Nephron progenitor cell (in vitro differentiated cells): ENCODE data around the gene ADGRB2.

Experiments
- DNase-seq: peaks from one replicate; pipeline ENCODE4 v3.0.0; 2021
- H3K27ac Mint-ChIP-seq: 2 replicates; pipeline ENCODE4 v1.8.0; 2021; ENCODE audit warnings: mild to moderate bottlenecking, moderate library complexity, mixed read lengths
- H3K27me3 Mint-ChIP-seq: 2 replicates; pipeline ENCODE4 v1.8.0; 2021; ENCODE audit warnings: mild to moderate bottlenecking, low read depth, mixed read lengths; ENCODE audit not compliant: poor library complexity
- H3K36me3 Mint-ChIP-seq: 2 replicates; pipeline ENCODE4 v1.8.0; 2021; ENCODE audit warnings: low read depth, mixed read lengths
- H3K4me1 Mint-ChIP-seq: 2 replicates; pipeline ENCODE4 v1.8.0; 2021; ENCODE audit warnings: mixed read lengths
- H3K4me3 Mint-ChIP-seq: 2 replicates; pipeline ENCODE4 v1.8.0; 2021; ENCODE audit warnings: mild to moderate bottlenecking, moderate library complexity, mixed read lengths
- H3K9me3 Mint-ChIP-seq: 2 replicates; pipeline ENCODE4 v1.8.0; 2021; ENCODE audit warnings: mild to moderate bottlenecking, moderate library complexity, mixed read lengths
- CTCF ChIP-seq: fragments of 200-600 bp; sonication (generic); IDR thresholded peaks from 2 replicates; pipeline ENCODE4 v1.5.0; 2021; ENCODE audit warnings: antibody characterized with exemption

ADGRB2 gene

DNA sequence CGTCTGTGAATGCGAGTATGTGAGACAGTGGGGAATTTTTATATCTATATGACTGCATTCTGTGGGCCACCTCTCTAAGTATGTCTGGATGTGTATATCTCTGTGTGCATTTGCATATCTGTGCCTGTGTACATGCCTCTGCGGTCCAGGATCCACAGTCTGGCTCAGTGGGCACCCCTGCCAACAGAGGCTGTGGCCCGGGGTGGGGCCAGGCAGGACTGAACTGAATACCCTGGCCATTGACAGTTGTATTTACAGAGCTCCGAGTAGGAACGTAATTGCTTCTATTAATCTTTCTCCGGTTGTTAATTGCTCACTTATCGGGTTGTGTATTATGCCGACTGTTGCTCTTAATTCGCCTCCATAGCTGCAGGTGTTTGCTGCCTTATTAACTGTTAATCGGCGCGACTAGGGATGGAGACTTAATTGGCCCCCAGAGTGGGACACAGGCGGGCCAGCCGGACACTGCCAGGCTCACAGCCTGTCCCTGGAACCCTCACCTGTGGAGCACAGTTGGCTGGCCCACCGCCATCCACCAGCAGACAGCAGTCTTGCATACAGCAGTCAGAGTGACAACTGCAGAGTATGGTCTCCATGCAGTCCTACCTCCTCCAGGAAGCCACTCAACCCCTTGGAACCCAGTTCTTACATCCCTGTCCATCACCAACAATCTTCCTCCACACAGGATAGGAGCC lies 22.4 kb upstream of the ADGRB2 start:
- no peak for TF ChIP-seq CTCF
- H3K4me3 Mint-ChIP-seq, result no peak overlapping the region
- DNase-seq, result no peak
- H3K4me1 Mint-ChIP-seq, result peaks cover 63% of the 10 kb centered on the region
- H3K27me3 Mint-ChIP-seq, result peaks cover 23% of the 10 kb centered on the region
- H3K36me3 Mint-ChIP-seq, result no peaks in the 10 kb centered on the region
- H3K9me3 Mint-ChIP-seq, result no peaks in the 10 kb centered on the region
- H3K27ac Mint-ChIP-seq, result no peak overlapping the region

- no peaks in the 10 kb centered on the region for H3K9me3 Mint-ChIP-seq
- no peak for TF ChIP-seq CTCF
- H3K27me3 Mint-ChIP-seq, result peaks cover 19% of the 10 kb centered on the region
- no peak for DNase-seq
- no peak overlapping the region for H3K4me3 Mint-ChIP-seq
- H3K36me3 Mint-ChIP-seq, result no peaks in the 10 kb centered on the region
- peaks cover 69% of the 10 kb centered on the region for H3K4me1 Mint-ChIP-seq
- no peak overlapping the region for H3K27ac Mint-ChIP-seq
Measured at GRCh38 chr1:31785947-31786290, 21.8 kb upstream of the ADGRB2 start.

DNA sequence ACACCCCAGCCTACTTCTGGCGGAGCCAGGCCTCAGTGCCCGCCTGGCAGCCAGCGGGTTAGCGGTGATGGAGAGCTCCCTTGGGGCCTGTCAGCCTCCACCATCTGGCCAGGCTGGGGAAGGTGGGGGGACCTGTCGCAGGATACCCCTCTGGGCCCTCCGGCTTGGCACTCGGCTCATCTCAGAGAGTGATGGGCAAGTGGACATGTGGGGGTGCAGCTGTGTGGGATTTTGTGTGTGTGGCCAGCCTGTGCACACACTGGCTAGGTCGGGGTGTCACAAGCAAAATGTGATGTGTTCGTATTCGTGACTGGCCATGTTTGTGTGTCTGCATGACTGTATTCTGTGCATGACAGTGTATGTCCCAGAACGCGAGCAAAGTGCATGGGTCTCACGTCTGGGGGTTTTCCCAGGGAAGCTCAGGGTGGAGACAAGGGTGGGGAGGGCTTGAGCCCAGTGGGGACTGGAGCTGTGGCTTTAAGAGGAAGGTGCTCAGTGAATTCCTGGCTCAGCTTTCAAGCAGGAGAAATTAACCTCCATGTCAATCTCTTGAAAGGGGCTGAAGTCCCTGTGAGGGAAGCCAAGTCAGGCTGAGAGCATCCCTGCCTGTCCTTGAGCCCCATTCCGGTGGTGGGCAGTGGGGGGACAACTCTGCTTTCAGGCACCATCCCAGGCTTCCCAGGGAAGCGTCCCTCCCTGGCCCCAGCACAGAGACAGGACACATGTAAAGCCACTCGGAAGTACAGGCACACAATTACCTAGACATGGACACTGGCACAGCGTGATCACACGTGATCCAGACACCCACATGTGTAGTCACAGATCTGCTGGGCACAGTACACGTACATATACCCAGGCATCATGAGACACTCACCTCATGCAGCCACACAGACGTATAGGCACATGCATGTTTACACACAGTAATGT lies 21.1 kb upstream of the ADGRB2 start:
- peak; percentile 62 for DNase-seq
- H3K27ac Mint-ChIP-seq, result no peak overlapping the region
- no peak for TF ChIP-seq CTCF

GRCh38 chr1:31784356-31785019 lies 20.3 kb upstream of the ADGRB2 start:
- Mint-ChIP-seq H3K4me3 (no peak overlapping the region), H3K9me3 (no peaks in the 10 kb centered on the region), H3K27me3 (peaks cover 9% of the 10 kb centered on the region), H3K27ac (no peak overlapping the region), H3K36me3 (no peaks in the 10 kb centered on the region), H3K4me1 (peaks cover 75% of the 10 kb centered on the region)
- no peak for TF ChIP-seq CTCF
- DNase-seq, result no peak

More for the DNA sequence above, 21.1 kb upstream of the ADGRB2 start:
- peaks cover 17% of the 10 kb centered on the region for H3K27me3 Mint-ChIP-seq
- no peak overlapping the region for H3K4me3 Mint-ChIP-seq
- no peaks in the 10 kb centered on the region for H3K9me3 Mint-ChIP-seq
- peaks cover 75% of the 10 kb centered on the region for H3K4me1 Mint-ChIP-seq
- no peaks in the 10 kb centered on the region for H3K36me3 Mint-ChIP-seq

DNA sequence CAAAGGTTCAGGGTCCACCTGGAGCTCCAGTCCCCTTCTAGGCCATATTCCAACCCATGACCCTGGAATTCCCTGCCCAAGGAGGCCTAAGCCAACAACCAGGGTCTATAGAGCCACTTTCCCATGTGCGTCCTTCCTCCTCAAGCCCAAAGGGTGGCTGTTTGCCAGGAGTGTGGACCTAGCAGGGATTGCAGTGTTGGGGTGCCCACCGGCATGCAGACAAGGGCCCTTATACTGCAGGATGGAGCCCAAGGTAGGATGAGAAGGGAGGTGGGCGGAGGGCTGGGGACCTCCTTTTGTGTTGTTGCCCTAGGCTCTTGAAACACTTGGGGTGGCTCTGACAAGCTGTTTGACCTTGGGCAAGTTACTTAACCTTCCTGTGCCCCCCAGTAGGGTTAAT lies 19.7 kb upstream of the ADGRB2 start:
- H3K9me3 Mint-ChIP-seq, result no peaks in the 10 kb centered on the region
- H3K27me3 Mint-ChIP-seq, result peaks cover 13% of the 10 kb centered on the region
- no peak overlapping the region for H3K4me3 Mint-ChIP-seq
- H3K4me1 Mint-ChIP-seq, result peaks cover 74% of the 10 kb centered on the region
- TF ChIP-seq CTCF, result no peak
- H3K36me3 Mint-ChIP-seq, result no peaks in the 10 kb centered on the region
- no peak overlapping the region for H3K27ac Mint-ChIP-seq
- no peak for DNase-seq
